ENCODE data around the gene GPATCH2L. TPM values are rescaled to one million over a fixed set of nuclear protein-coding genes. Genes with fewer than 3 reads are reported as not detected.

GPATCH2L gene
- polyA plus RNA-seq, 1 donor (not counting 4 experiments of a cell fraction or from before 2014, with no cell fraction given) = 28.8 TPM

DNA sequence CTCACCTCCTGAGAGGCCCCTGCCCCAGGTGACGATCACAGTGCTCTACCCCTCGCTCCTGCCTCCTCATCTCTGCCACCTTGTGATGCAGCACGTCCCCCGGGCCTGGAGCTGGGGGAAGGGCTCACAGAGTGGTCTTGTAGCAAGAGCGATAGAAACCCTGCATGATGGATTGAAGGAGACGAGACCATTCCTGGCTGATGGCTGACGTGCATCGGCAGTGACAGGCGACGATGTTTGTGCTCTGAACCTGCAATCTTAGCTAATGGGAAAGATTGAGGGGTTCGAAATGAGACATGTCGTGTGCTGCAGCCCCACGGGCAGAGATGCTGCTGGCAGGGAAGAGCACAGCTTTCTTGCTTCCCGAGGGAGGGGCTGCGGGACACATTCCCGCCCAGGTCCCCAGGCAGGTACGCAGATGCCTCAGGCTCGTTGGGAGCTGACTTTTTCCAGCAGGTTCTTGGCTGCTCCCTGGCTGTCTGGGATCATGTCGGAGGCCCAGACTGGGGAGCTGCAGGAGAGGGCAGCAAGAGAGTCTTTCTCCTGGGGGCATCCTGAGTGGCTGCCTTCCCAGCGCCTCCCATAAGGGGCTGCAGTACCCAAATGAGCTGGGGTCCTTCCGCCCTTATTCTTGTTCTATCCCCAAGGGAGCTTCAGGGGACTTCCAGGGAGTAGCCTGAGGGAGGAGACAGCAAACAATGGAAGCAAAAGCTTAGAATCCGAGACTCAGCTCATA, 38.7 kb upstream of the GPATCH2L start:
- Histone ChIP-seq H3K9ac (ENCODE audit: control insufficient read depth, extremely low read depth, insufficient read depth, low read length) (no peak overlapping the region), H3K36me3 (ENCODE audit: control insufficient read depth in 2 of 2, extremely low read depth in 1 of 2, insufficient read depth in 2 of 2, low read length in 2 of 2) (no peaks in the 10 kb centered on the region), H2AFZ (ENCODE audit: control insufficient read depth, low read length) (no peak overlapping the region), H3K79me2 (ENCODE audit: control insufficient read depth, insufficient read depth, low read length) (no peaks in the 10 kb centered on the region), H3K4me1 (ENCODE audit: control insufficient read depth, extremely low read depth, insufficient read depth, low read length) (no peaks in the 10 kb centered on the region), H3K4me3 (ENCODE audit: control insufficient read depth in 2 of 3, extremely low read depth in 1 of 3, insufficient read depth in 2 of 3, low read depth in 1 of 3, low read length in 3 of 3) (no peak overlapping the region), H3K4me2 (ENCODE audit: control insufficient read depth, extremely low read depth, insufficient read depth, low read depth, low read length) (no peak overlapping the region), H3K27me3 (ENCODE audit: control insufficient read depth, extremely low read depth, insufficient read depth, low read length) (peaks cover 12% of the 10 kb centered on the region), H4K20me1 (ENCODE audit: control insufficient read depth, extremely low read depth, insufficient read depth, low read length) (no peaks in the 10 kb centered on the region), H3K27ac (ENCODE audit: control insufficient read depth, insufficient read depth, low read length) (no peak overlapping the region), H3K9me1 (ENCODE audit: control insufficient read depth, extremely low read depth, insufficient read depth, low read length) (no peaks in the 10 kb centered on the region), H3K9me3 (ENCODE audit: control insufficient read depth, low read depth, low read length) (no peaks in the 10 kb centered on the region)
- TF ChIP-seq, protein P1, sequence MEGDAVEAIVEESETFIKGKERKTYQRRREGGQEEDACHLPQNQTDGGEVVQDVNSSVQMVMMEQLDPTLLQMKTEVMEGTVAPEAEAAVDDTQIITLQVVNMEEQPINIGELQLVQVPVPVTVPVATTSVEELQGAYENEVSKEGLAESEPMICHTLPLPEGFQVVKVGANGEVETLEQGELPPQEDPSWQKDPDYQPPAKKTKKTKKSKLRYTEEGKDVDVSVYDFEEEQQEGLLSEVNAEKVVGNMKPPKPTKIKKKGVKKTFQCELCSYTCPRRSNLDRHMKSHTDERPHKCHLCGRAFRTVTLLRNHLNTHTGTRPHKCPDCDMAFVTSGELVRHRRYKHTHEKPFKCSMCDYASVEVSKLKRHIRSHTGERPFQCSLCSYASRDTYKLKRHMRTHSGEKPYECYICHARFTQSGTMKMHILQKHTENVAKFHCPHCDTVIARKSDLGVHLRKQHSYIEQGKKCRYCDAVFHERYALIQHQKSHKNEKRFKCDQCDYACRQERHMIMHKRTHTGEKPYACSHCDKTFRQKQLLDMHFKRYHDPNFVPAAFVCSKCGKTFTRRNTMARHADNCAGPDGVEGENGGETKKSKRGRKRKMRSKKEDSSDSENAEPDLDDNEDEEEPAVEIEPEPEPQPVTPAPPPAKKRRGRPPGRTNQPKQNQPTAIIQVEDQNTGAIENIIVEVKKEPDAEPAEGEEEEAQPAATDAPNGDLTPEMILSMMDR (optimal IDR thresholded peaks at IDR 0.05 in 1 of 3, IDR thresholded peaks at IDR 0.05 in 1 of 3, conservative IDR thresholded peaks at IDR 0.05 in 1 of 3; ENCODE audit: extremely low read depth in 1 of 3, insufficient read depth in 2 of 3, low read length in 3 of 3) = no peak
- no peak for TF ChIP-seq EZH2 (IDR thresholded peaks at IDR 0.05; ENCODE audit: low read length)
- no peak for DNase-seq (ENCODE audit: low read depth, low spot score)
- no peak for FAIRE-seq
- dilution Hi-C loops (cut with MboI; ENCODE audit: extremely low pct_ligation_motif_present, low sequenced_read_pairs) = no loop called here

GRCh38 chr14:76113691-76114090, 38.0 kb upstream of the GPATCH2L start:
- H3K27me3 ChIP-seq (ENCODE audit: control insufficient read depth, extremely low read depth, insufficient read depth, low read length) = peaks cover 12% of the 10 kb centered on the region
- dilution Hi-C loops (cut with MboI; ENCODE audit: extremely low pct_ligation_motif_present, low sequenced_read_pairs) = no loop called here
- FAIRE-seq = no peak

More at GRCh38 chr14:76113691-76114090, 38.0 kb upstream of the GPATCH2L start:
- Histone ChIP-seq H3K4me3 (ENCODE audit: control insufficient read depth in 2 of 3, extremely low read depth in 1 of 3, insufficient read depth in 2 of 3, low read depth in 1 of 3, low read length in 3 of 3) (no peak overlapping the region), H3K9me3 (ENCODE audit: control insufficient read depth, low read depth, low read length) (no peaks in the 10 kb centered on the region), H2AFZ (ENCODE audit: control insufficient read depth, low read length) (no peak overlapping the region), H3K9me1 (ENCODE audit: control insufficient read depth, extremely low read depth, insufficient read depth, low read length) (no peaks in the 10 kb centered on the region), H3K27ac (ENCODE audit: control insufficient read depth, insufficient read depth, low read length) (no peak overlapping the region), H3K4me2 (ENCODE audit: control insufficient read depth, extremely low read depth, insufficient read depth, low read depth, low read length) (no peak overlapping the region), H3K4me1 (ENCODE audit: control insufficient read depth, extremely low read depth, insufficient read depth, low read length) (no peaks in the 10 kb centered on the region), H3K9ac (ENCODE audit: control insufficient read depth, extremely low read depth, insufficient read depth, low read length) (no peak overlapping the region), H4K20me1 (ENCODE audit: control insufficient read depth, extremely low read depth, insufficient read depth, low read length) (no peaks in the 10 kb centered on the region), H3K36me3 (ENCODE audit: control insufficient read depth in 2 of 2, extremely low read depth in 1 of 2, insufficient read depth in 2 of 2, low read length in 2 of 2) (no peaks in the 10 kb centered on the region), H3K79me2 (ENCODE audit: control insufficient read depth, insufficient read depth, low read length) (no peaks in the 10 kb centered on the region)
- no peak for DNase-seq (ENCODE audit: low read depth, low spot score)
- TF ChIP-seq, protein P1 (optimal IDR thresholded peaks at IDR 0.05 in 1 of 3, IDR thresholded peaks at IDR 0.05 in 1 of 3, conservative IDR thresholded peaks at IDR 0.05 in 1 of 3; ENCODE audit: extremely low read depth in 1 of 3, insufficient read depth in 2 of 3, low read length in 3 of 3) = no peak
- no peak for TF ChIP-seq EZH2 (IDR thresholded peaks at IDR 0.05; ENCODE audit: low read length)
